ENCODE results near the gene DDX42.

DNA sequence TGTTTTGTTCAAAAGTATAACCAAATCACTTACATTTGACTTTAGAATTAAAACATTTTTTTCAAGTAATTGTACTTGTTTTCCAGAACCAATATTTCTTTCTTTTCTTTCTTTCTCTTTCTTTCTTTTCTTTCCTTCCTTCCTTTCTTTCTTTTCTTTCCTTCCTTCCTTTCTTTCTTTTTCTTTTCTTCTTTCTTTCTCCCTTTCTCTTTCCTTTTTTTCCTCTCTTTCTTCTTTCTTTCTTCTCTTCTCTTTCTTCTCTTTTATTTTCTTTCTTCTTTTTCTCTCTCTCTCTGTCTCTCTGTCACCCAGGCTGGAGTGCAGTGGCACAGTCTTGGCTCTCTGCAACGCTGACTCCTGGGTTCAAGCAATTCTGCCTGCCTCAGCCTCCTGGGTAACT lies 26.8 kb downstream of the DDX42 start:
- TF ChIP-seq, protein P1, sequence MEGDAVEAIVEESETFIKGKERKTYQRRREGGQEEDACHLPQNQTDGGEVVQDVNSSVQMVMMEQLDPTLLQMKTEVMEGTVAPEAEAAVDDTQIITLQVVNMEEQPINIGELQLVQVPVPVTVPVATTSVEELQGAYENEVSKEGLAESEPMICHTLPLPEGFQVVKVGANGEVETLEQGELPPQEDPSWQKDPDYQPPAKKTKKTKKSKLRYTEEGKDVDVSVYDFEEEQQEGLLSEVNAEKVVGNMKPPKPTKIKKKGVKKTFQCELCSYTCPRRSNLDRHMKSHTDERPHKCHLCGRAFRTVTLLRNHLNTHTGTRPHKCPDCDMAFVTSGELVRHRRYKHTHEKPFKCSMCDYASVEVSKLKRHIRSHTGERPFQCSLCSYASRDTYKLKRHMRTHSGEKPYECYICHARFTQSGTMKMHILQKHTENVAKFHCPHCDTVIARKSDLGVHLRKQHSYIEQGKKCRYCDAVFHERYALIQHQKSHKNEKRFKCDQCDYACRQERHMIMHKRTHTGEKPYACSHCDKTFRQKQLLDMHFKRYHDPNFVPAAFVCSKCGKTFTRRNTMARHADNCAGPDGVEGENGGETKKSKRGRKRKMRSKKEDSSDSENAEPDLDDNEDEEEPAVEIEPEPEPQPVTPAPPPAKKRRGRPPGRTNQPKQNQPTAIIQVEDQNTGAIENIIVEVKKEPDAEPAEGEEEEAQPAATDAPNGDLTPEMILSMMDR (IDR thresholded peaks at IDR 0.05) = no peak
- no peak for TF ChIP-seq POLR2A (IDR thresholded peaks at IDR 0.05)
- TF ChIP-seq POLR2AphosphoS5 (IDR thresholded peaks at IDR 0.05) = no peak
- TF ChIP-seq EP300 (IDR thresholded peaks at IDR 0.05) = no peak

Measured in suprapubic skin (tissue), 4 donors.